PC-9 (cell line): ENCODE results near the gene SLC25A41. TPM values are rescaled to one million over a fixed set of nuclear protein-coding genes. Genes with fewer than 3 reads are reported as not detected.

ENCODE experiments used
- BruUV-seq: library from RNA; stranded (reverse); fragments of 400-500 nt; replicated peaks from 2 replicates; lab custom pipeline; 2021; lab: Mats Ljungman, UMichigan
- CTCF ChIA-PET: fragments of 300-600 bp; sonication (Branson Sonifier 250); formaldehyde crosslinking; loops from one replicate; lab custom pipeline; 2022; ENCODE audit warnings: antibody characterized with exemption; lab: Charles Lee
- POLR2A ChIA-PET: fragments of 300-600 bp; sonication (Branson Sonifier 250); formaldehyde crosslinking; loops from one replicate; lab custom pipeline; 2022; ENCODE audit warnings: antibody characterized with exemption; ENCODE audit not compliant: unreplicated experiment; lab: Charles Lee
- DNase-seq, 2 experiments: peaks; one replicate each; pipeline versions ENCODE4 v3.0.0 to v3.0.0-alpha.2; 2015 to 2022; ENCODE audit warnings: mixed read lengths in 1 of 2
- H2AFZ ChIP-seq: fragments of 200-600 bp; sonication (generic); 2 replicates; pipeline ENCODE4 v1.8.1; 2017; ENCODE audit warnings: antibody characterized with exemption
- H3F3A ChIP-seq: fragments of 200-600 bp; sonication (generic); 2 replicates; pipeline ENCODE4 v1.8.1; 2017; ENCODE audit warnings: antibody characterized with exemption, mild to moderate bottlenecking, low read depth; ENCODE audit not compliant: insufficient read depth
- H3K27ac ChIP-seq: fragments of 200-600 bp; sonication (generic); 2 replicates; pipeline ENCODE4 v1.6.1; 2016; ENCODE audit warnings: mixed run types
- H3K27me3 ChIP-seq: fragments of 200-600 bp; sonication (generic); 2 replicates; pipeline ENCODE4 v1.6.1; 2016; ENCODE audit warnings: low read depth, mixed run types; ENCODE audit not compliant: insufficient read depth
- H3K36me3 ChIP-seq: fragments of 200-600 bp; sonication (generic); 2 replicates; pipeline ENCODE4 v1.6.1; 2016; ENCODE audit warnings: low read depth, mixed run types
- H3K4me1 ChIP-seq: fragments of 200-600 bp; sonication (generic); replicated peaks from 2 replicates; pipeline ENCODE4 v1.6.1; 2016; ENCODE audit warnings: mixed run types; ENCODE audit not compliant: insufficient read depth
- H3K4me2 ChIP-seq: fragments of 200-600 bp; sonication (generic); 2 replicates; pipeline ENCODE4 v1.6.1; 2017; ENCODE audit warnings: mixed run types
- H3K4me3 ChIP-seq: fragments of 200-600 bp; sonication (generic); 2 replicates; pipeline ENCODE4 v1.6.1; 2016; ENCODE audit warnings: mixed run types
- H3K79me2 ChIP-seq: fragments of 200-600 bp; sonication (generic); 2 replicates; pipeline ENCODE4 v1.6.1; 2017; ENCODE audit warnings: low read depth, mixed run types
- H3K9me2 ChIP-seq: fragments of 200-600 bp; sonication (generic); 2 replicates; pipeline ENCODE4 v1.8.1; 2017; ENCODE audit warnings: mild to moderate bottlenecking; ENCODE audit not compliant: insufficient read depth
- H3K9me3 ChIP-seq: fragments of 200-600 bp; sonication (generic); 2 replicates; pipeline ENCODE4 v1.8.1; 2016; ENCODE audit warnings: low read depth; ENCODE audit not compliant: insufficient read depth
- H4K20me1 ChIP-seq: fragments of 200-600 bp; sonication (generic); 2 replicates; pipeline ENCODE4 v1.8.1; 2017; ENCODE audit not compliant: insufficient read depth
- CTCF ChIP-seq: fragments of 200-600 bp; sonication (generic); conservative IDR thresholded peaks from 2 replicates; pipeline ENCODE4 v1.6.1; 2017; ENCODE audit warnings: mixed run types, antibody characterized with exemption, mild to moderate bottlenecking, moderate library complexity
- EZH2 ChIP-seq: fragments of 200-600 bp; sonication (generic); IDR thresholded peaks from 2 replicates; pipeline ENCODE4 v1.8.0; 2017; ENCODE audit warnings: antibody characterized with exemption, low read depth
- intact Hi-C: fragments of 100-400 bp; cut with micrococcal nuclease; formaldehyde crosslinking; loops from one replicate; pipeline ENCODE4 v1.10.0; 2022; ENCODE audit not compliant: unreplicated experiment
- total RNA-seq: library from RNA; stranded (reverse); gene quantifications from 2 replicates; pipeline ENCODE4 v1.2.3, GENCODE V29; 2021

The SLC25A41 gene
- total RNA-seq, 1 experiment from 2014 or later, result not detected

DNA sequence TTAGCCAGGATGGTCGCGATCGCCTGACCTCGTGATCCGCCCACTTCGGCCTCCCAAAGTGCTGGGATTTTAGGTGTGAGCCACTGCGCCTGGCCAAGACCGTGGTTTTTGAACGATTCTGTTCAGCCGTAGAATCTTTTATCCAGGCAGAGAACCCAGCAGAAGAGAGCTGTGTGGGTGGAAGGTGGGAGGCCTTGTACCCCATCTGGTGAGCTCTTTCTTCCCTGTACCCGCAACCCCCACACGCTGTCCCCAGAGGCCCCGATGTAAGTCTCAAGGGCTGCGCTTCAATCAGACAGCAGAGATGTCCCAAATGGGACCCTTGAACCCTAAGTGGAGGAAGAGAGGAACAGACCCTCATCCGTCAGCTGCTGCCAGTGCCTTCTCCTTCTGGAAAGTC, 22.4 kb upstream of the SLC25A41 start:
- Histone ChIP-seq H3K9me2 (no peaks in the 10 kb centered on the region), H3K9me3 (no peaks in the 10 kb centered on the region), H2AFZ (no peak overlapping the region), H3K79me2 (no peaks in the 10 kb centered on the region), H3K36me3 (no peaks in the 10 kb centered on the region), H3K4me1 (no peaks in the 10 kb centered on the region), H3K27ac (no peak overlapping the region), H3K4me3 (no peak overlapping the region), H3K4me2 (no peak overlapping the region), H3K27me3 (no peaks in the 10 kb centered on the region), H3F3A (no peaks in the 10 kb centered on the region), H4K20me1 (no peaks in the 10 kb centered on the region)
- no peak for DNase-seq
- no peak for TF ChIP-seq EZH2
- TF ChIP-seq CTCF, result no peak
- no TSS peak for BruUV-seq
- CTCF ChIA-PET, result no interaction called here
- POLR2A ChIA-PET, result no interaction called here
- intact Hi-C loops, result no loop called here

GRCh38 chr19:6453951-6454565, 20.5 kb upstream of the SLC25A41 start:
- TF ChIP-seq CTCF, result no peak
- no peak for TF ChIP-seq EZH2
- Histone ChIP-seq H3K9me3 (no peaks in the 10 kb centered on the region), H4K20me1 (no peaks in the 10 kb centered on the region), H3K36me3 (no peaks in the 10 kb centered on the region), H3K9me2 (no peaks in the 10 kb centered on the region), H3F3A (no peaks in the 10 kb centered on the region), H3K4me3 (no peak overlapping the region), H3K27me3 (no peaks in the 10 kb centered on the region), H3K79me2 (no peaks in the 10 kb centered on the region), H3K27ac (no peak overlapping the region), H2AFZ (no peak overlapping the region), H3K4me1 (no peaks in the 10 kb centered on the region), H3K4me2 (no peak overlapping the region)
- BruUV-seq, result no TSS peak
- ChIA-PET CTCF (no interaction called here), POLR2A (interaction anchor here (0.6 kb wide), 1 partner anchor 82 kb away, joined by 4 read pairs; no protein-coding TSS in a partner anchor)
- intact Hi-C loops, result no loop called here
- DNase-seq, result no peak

GRCh38 chr19:6452899-6453298, 19.3 kb upstream of the SLC25A41 start:
- Histone ChIP-seq H3F3A (no peaks in the 10 kb centered on the region), H4K20me1 (no peaks in the 10 kb centered on the region), H3K9me3 (no peaks in the 10 kb centered on the region), H3K36me3 (no peaks in the 10 kb centered on the region), H3K9me2 (no peaks in the 10 kb centered on the region), H2AFZ (no peak overlapping the region), H3K4me1 (no peaks in the 10 kb centered on the region), H3K4me2 (no peak overlapping the region), H3K27me3 (no peaks in the 10 kb centered on the region), H3K79me2 (no peaks in the 10 kb centered on the region), H3K27ac (no peak overlapping the region), H3K4me3 (no peak overlapping the region)
- intact Hi-C loops, result no loop called here
- DNase-seq, result no peak
- no TSS peak for BruUV-seq
- no peak for TF ChIP-seq CTCF
- no peak for TF ChIP-seq EZH2
- CTCF ChIA-PET, result no interaction called here
- POLR2A ChIA-PET, result no interaction called here
